Sigmoid colon (tissue), 7 donors: Measurements from ENCODE around the gene GPC3. TPM values are rescaled to one million over a fixed set of nuclear protein-coding genes. Genes with fewer than 3 reads are reported as not detected.

Source experiments
- DNase-seq: peaks from one replicate; pipeline ENCODE4 v3.0.0-alpha.2; 2019
- H3K27ac ChIP-seq, 4 donors: fragments of 200-600 bp; sonication (generic); one replicate each; pipeline ENCODE4 v1.5.1; 2016 to 2019; ENCODE audit warnings: mild to moderate bottlenecking in 1 of 4
- H3K27me3 ChIP-seq, 3 donors: fragments of 200-600 bp; sonication (generic); one replicate each; pipeline ENCODE4 v1.5.1; 2019; ENCODE audit warnings: mild to moderate bottlenecking in 1 of 3
- H3K36me3 ChIP-seq, 4 donors: fragments of 200-600 bp; sonication (generic); one replicate each; pipeline ENCODE4 v1.5.1; 2016 to 2019
- H3K4me1 ChIP-seq, 4 donors: fragments of 200-600 bp; sonication (generic); one replicate each; pipeline ENCODE4 v1.5.1; 2017 to 2019
- H3K4me3 ChIP-seq, 4 donors: fragments of 200-600 bp; sonication (generic); one replicate each; pipeline ENCODE4 v1.5.1; 2017 to 2019; ENCODE audit warnings: mild to moderate bottlenecking in 2 of 4, moderate library complexity in 1 of 4
- H3K9me3 ChIP-seq, 4 donors: fragments of 200-600 bp in 3 of 4; sonication (generic) in 3 of 4; one replicate each; pipeline versions ENCODE4 v1.5.1 to v1.6.1; 2013 to 2019
- CTCF ChIP-seq, 4 experiments: fragments of 450-650 bp in 3 of 4; fragments of 200-600 bp in 1 of 4; IDR thresholded peaks; one replicate each; pipeline ENCODE4 v1.5.1; 2016 to 2019; ENCODE audit warnings: antibody characterized with exemption in 4 of 4, mild to moderate bottlenecking in 3 of 4, moderate library complexity in 2 of 4
- EP300 ChIP-seq, 4 donors: sonication (generic); formaldehyde crosslinking; IDR thresholded peaks; one replicate each; pipeline ENCODE4 v1.6.1; 2017; ENCODE audit warnings: antibody characterized with exemption in 4 of 4
- POLR2A ChIP-seq, 2 donors: fragments of 450-650 bp; IDR thresholded peaks; one replicate each; pipeline ENCODE4 v1.6.1; 2016; ENCODE audit warnings: antibody characterized with exemption in 2 of 2, mild to moderate bottlenecking in 2 of 2, moderate library complexity in 2 of 2
- POLR2AphosphoS5 ChIP-seq, 4 donors: sonication (generic); formaldehyde crosslinking; IDR thresholded peaks; one replicate each; pipeline ENCODE4 v1.6.1; 2017; ENCODE audit warnings: antibody characterized with exemption in 4 of 4
- WGBS, 2 donors: extraction: QIAGEN DNeasy Blood & Tissue Kit; methylation state at CpG; one replicate each; pipeline ENCODE4 v1.1.7; 2013; 5-methylcytosine and 5-hydroxymethylcytosine counted together
- intact Hi-C: fragments of 100-400 bp; cut with DNase I; formaldehyde crosslinking; loops from one replicate; pipeline ENCODE4 v1.15.1; 2023
- polyA plus RNA-seq, 3 donors: library from polyadenylated mRNA; stranded (reverse); fragments of 200-250 nt; gene quantifications; one replicate each; pipeline ENCODE4 v1.2.3, GENCODE V29; 2013
- total RNA-seq, 4 donors: library from RNA; depleted of rRNA; stranded (reverse); fragments of >200 nt; gene quantifications; one replicate each; pipeline ENCODE4 v1.1.0, GENCODE V29; 2016
- donor health status: healthy with polysubstance abuse.
- donor health status: Bipolar disorder and iron deficiency.
- donor health status: healthy.

Gene GPC3
- total and polyA plus RNA-seq, 7 donors: 0.46 to 31.4 (median 2.7) TPM

GRCh38 chrX:133869270-133869669 lies 116.1 kb downstream of the GPC3 start:
- Histone ChIP-seq H3K36me3 (no peaks in the 10 kb centered on the region), H3K27ac (no peak overlapping the region), H3K9me3 (no peaks in the 10 kb centered on the region), H3K4me1 (no peaks in the 10 kb centered on the region), H3K27me3 (no peaks in the 10 kb centered on the region), H3K4me3 (no peak overlapping the region)
- DNase-seq: no peak
- intact Hi-C loops: no loop called here
- TF ChIP-seq POLR2AphosphoS5 (IDR thresholded peaks at IDR 0.05) (no peak), EP300 (IDR thresholded peaks at IDR 0.05) (no peak), CTCF (IDR thresholded peaks at IDR 0.05) (no peak), POLR2A (IDR thresholded peaks at IDR 0.05) (no peak)
- whole genome bisulfite sequencing, 2 donors: 92 to 96% methylated on average over 4 of the region's 4 CpGs

- WGBS, 2 donors: 28 to 84% methylated on average over 1 of the region's 1 CpG
These were observed 116.7 kb downstream of the GPC3 start for GRCh38 chrX:133868682-133869081.

GRCh38 chrX:133868250-133868649 lies 117.1 kb downstream of the GPC3 start:
- intact Hi-C loops: no loop called here
- no peak for DNase-seq
- Histone ChIP-seq H3K36me3 (no peaks in the 10 kb centered on the region), H3K4me3 (no peak overlapping the region), H3K4me1 (no peaks in the 10 kb centered on the region), H3K27me3 (no peaks in the 10 kb centered on the region), H3K9me3 (no peaks in the 10 kb centered on the region), H3K27ac (no peak overlapping the region)
- no peak for TF ChIP-seq CTCF (IDR thresholded peaks at IDR 0.05)
- no peak for TF ChIP-seq EP300 (IDR thresholded peaks at IDR 0.05)
- no peak for TF ChIP-seq POLR2A (IDR thresholded peaks at IDR 0.05)
- no peak for TF ChIP-seq POLR2AphosphoS5 (IDR thresholded peaks at IDR 0.05)

More at GRCh38 chrX:133868682-133869081, 116.7 kb downstream of the GPC3 start:
- Histone ChIP-seq H3K9me3 (no peaks in the 10 kb centered on the region), H3K36me3 (no peaks in the 10 kb centered on the region), H3K4me3 (no peak overlapping the region), H3K27me3 (no peaks in the 10 kb centered on the region), H3K4me1 (no peaks in the 10 kb centered on the region), H3K27ac (no peak overlapping the region)
- DNase-seq: no peak
- TF ChIP-seq POLR2A (IDR thresholded peaks at IDR 0.05) (no peak), POLR2AphosphoS5 (IDR thresholded peaks at IDR 0.05) (no peak), CTCF (IDR thresholded peaks at IDR 0.05) (no peak), EP300 (IDR thresholded peaks at IDR 0.05) (no peak)
- intact Hi-C loops: no loop called here

GRCh38 chrX:133865761-133866471 lies 119.5 kb downstream of the GPC3 start:
- H3K9me3 ChIP-seq: no peaks in the 10 kb centered on the region
- 86 to 87% methylated on average over 3 of the region's 3 CpGs for WGBS, 2 donors
- no peak for TF ChIP-seq POLR2AphosphoS5 (IDR thresholded peaks at IDR 0.05)
- no peak for TF ChIP-seq POLR2A (IDR thresholded peaks at IDR 0.05)
- no peak for TF ChIP-seq CTCF (IDR thresholded peaks at IDR 0.05)
- no peak for TF ChIP-seq EP300 (IDR thresholded peaks at IDR 0.05)
- intact Hi-C loops: no loop called here
- H3K27me3 ChIP-seq: no peaks in the 10 kb centered on the region
- H3K4me3 ChIP-seq: no peak overlapping the region
- no peaks in the 10 kb centered on the region for H3K4me1 ChIP-seq
- no peak for DNase-seq
- no peaks in the 10 kb centered on the region for H3K36me3 ChIP-seq
- H3K27ac ChIP-seq: no peak overlapping the region

GRCh38 chrX:133864236-133864635 lies 121.2 kb downstream of the GPC3 start:
- TF ChIP-seq CTCF (IDR thresholded peaks at IDR 0.05) (no peak), EP300 (IDR thresholded peaks at IDR 0.05) (no peak), POLR2AphosphoS5 (IDR thresholded peaks at IDR 0.05) (no peak), POLR2A (IDR thresholded peaks at IDR 0.05) (no peak)
- H3K36me3 ChIP-seq: no peaks in the 10 kb centered on the region
- H3K4me3 ChIP-seq: no peak overlapping the region
- no peaks in the 10 kb centered on the region for H3K4me1 ChIP-seq
- no peak for DNase-seq
- no peak overlapping the region for H3K27ac ChIP-seq
- intact Hi-C loops: no loop called here
- no peaks in the 10 kb centered on the region for H3K27me3 ChIP-seq
- WGBS, 2 donors: 94 to 100% methylated on average over 2 of the region's 2 CpGs
- H3K9me3 ChIP-seq: no peaks in the 10 kb centered on the region
